Ovary (tissue), 9 donors: ENCODE measurements around the gene SLC7A7. TPM values are rescaled to one million over a fixed set of nuclear protein-coding genes. Genes with fewer than 3 reads are reported as not detected.
"Not testable (repeated sequence)": the region's sequence is repeated elsewhere in the genome, so short reads cannot be mapped to it uniquely, and the experiment has no call there.

Experiments used
- DNase-seq, 5 donors: peaks; one replicate each; pipeline ENCODE4 v3.0.0-alpha.2; 2019 to 2020
- H3K27ac ChIP-seq, 2 donors: fragments of 200-600 bp; one replicate each; pipeline versions ENCODE4 v1.5.1 to v1.8.0; 2019 to 2022
- H3K27me3 ChIP-seq: fragments of 200-600 bp; one replicate; pipeline ENCODE4 v1.8.0; 2022
- H3K36me3 ChIP-seq: fragments of 200-600 bp; sonication (generic); one replicate; pipeline ENCODE4 v1.5.1; 2019
- H3K4me1 ChIP-seq: one replicate; pipeline ENCODE4 v1.8.1; 2013; ENCODE audit warnings: mild to moderate bottlenecking, moderate library complexity; ENCODE audit not compliant: insufficient read depth
- H3K4me3 ChIP-seq: fragments of 200-600 bp; sonication (generic); one replicate; pipeline ENCODE4 v1.5.1; 2017
- H3K9me3 ChIP-seq, 2 donors: fragments of 200-600 bp in 1 of 2; sonication (generic) in 1 of 2; one replicate each; pipeline versions ENCODE4 v1.5.1 to v1.8.1; 2013 to 2019; ENCODE audit warnings: mild to moderate bottlenecking in 1 of 2, moderate library complexity in 1 of 2
- CTCF ChIP-seq, 3 donors: fragments of 450-650 bp in 2 of 3; fragments of 200-600 bp in 1 of 3; IDR thresholded peaks; one replicate each; pipeline versions ENCODE4 v1.5.1 to v1.8.0; 2016 to 2022; ENCODE audit warnings: antibody characterized with exemption in 3 of 3, mild to moderate bottlenecking in 1 of 3
- EP300 ChIP-seq: sonication (generic); formaldehyde crosslinking; IDR thresholded peaks from one replicate; pipeline ENCODE4 v1.6.1; 2017; ENCODE audit warnings: antibody characterized with exemption
- POLR2A ChIP-seq: fragments of 450-650 bp; IDR thresholded peaks from one replicate; pipeline ENCODE4 v1.6.1; 2017; ENCODE audit warnings: antibody characterized with exemption, mild to moderate bottlenecking, moderate library complexity
- WGBS, 3 donors: extraction: QIAGEN DNeasy Blood & Tissue Kit in 1 of 3; methylation state at CpG; one replicate each; pipeline versions ENCODE4 v1.1.5 to v1.1.7; 2013 to 2017; 5-methylcytosine and 5-hydroxymethylcytosine counted together
- intact Hi-C, 4 donors: fragments of 100-400 bp; cut with DNase I; formaldehyde crosslinking; loops; one replicate each; pipeline versions ENCODE4 v1.11.0 to v1.15.1; 2022 to 2023
- polyA plus RNA-seq, 2 donors: library from polyadenylated mRNA; stranded (reverse); fragments of 200-250 nt in 1 of 2; fragments of 350-450 nt in 1 of 2; fragmentation: Illumina TruSeq in 1 of 2; extraction: RNeasy Lipid Tissue Mini Kit (QIAGEN cat#74804) in 1 of 2; gene quantifications; one replicate each; pipeline ENCODE4 v1.2.3, GENCODE V29; 2013 to 2014
- total RNA-seq, 7 donors: library from RNA; depleted of rRNA in 2 of 7; stranded (reverse); fragments of >200 nt in 2 of 7; fragmentation: NEBNext Ultra II Directional in 3 of 7; extraction: Animal tissue kit (Norgen Biotek cat#: 25700) in 3 of 7; gene quantifications; one replicate each; pipeline versions ENCODE4 v1.1.0 to v1.2.4, GENCODE V29; 2016 to 2023
- donor health status: DM: no; HTN: no; CAD: no; lungs with moderate emphysema.
- donor health status: DM: no; HTN: no; CAD: no.
- donor health status: Bipolar disorder and iron deficiency.
- donor health status: DM: yes; HTN: yes; CAD: no.
- donor health status: DM: no; HTN: no; CAD: no.
- donor health status: DM: yes; HTN: yes; CAD: no.

The SLC7A7 gene
- total and polyA plus RNA-seq, 9 donors = 0.91 to 25.0 (median 5.1) TPM

- no peak for TF ChIP-seq EP300
- no peak for TF ChIP-seq CTCF (IDR thresholded peaks at IDR 0.05)
- no peak for TF ChIP-seq POLR2A
- H3K36me3 ChIP-seq = no peaks in the 10 kb centered on the region
- H3K9me3 ChIP-seq = no peaks in the 10 kb centered on the region
- no peak overlapping the region for H3K4me3 ChIP-seq
- intact Hi-C loops = no loop called here
- no peak for DNase-seq
- 79 to 83% (median 81%) methylated on average over 1 of the region's 1 CpG for WGBS, 3 donors
- no peak overlapping the region for H3K27ac ChIP-seq
- no peaks in the 10 kb centered on the region for H3K4me1 ChIP-seq
- no peaks in the 10 kb centered on the region for H3K27me3 ChIP-seq
Measured at GRCh38 chr14:22739423-22739822, 75.8 kb downstream of the SLC7A7 start.

DNA sequence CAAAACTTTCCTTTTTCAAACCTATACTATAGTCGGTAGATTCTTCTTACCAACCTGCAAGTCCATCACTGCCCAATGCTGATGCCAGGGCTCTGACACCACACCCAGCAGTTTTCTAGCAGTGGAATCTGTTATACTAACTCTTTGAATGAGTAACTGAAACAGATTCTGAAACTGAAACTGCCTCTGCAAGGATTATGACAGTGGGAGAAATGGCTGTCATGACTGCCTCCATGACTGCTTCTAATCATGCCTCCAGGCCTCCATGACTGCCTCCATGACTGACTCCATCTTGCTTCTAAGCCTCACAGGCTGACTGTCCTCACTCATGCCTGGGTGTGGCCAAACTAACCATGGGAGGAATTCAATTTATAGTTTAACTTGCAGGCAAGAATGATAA is 78.2 kb downstream of the SLC7A7 start:
- intact Hi-C loops = no loop called here
- H3K4me3 ChIP-seq = no peak overlapping the region
- H3K9me3 ChIP-seq = no peaks in the 10 kb centered on the region
- H3K36me3 ChIP-seq = no peaks in the 10 kb centered on the region
- H3K27ac ChIP-seq = no peak overlapping the region
- no peaks in the 10 kb centered on the region for H3K27me3 ChIP-seq
- TF ChIP-seq CTCF (IDR thresholded peaks at IDR 0.05) (no peak), EP300 (no peak), POLR2A (no peak)
- no peak for DNase-seq
- no peaks in the 10 kb centered on the region for H3K4me1 ChIP-seq
- 83 to 98% (median 93%) methylated on average over 1 of the region's 1 CpG for WGBS, 3 donors

- H3K27ac ChIP-seq, H3K4me3 ChIP-seq, H3K36me3 ChIP-seq, H3K27me3 ChIP-seq, DNase-seq, H3K4me1 ChIP-seq, H3K9me3 ChIP-seq, intact Hi-C loops: not testable (repeated sequence)
- WGBS, 3 donors = 88 to 93% (median 92%) methylated on average over 11 to 14 of the region's 14 CpGs
Measured at GRCh38 chr14:22736384-22736783, 78.9 kb downstream of the SLC7A7 start.

DNA sequence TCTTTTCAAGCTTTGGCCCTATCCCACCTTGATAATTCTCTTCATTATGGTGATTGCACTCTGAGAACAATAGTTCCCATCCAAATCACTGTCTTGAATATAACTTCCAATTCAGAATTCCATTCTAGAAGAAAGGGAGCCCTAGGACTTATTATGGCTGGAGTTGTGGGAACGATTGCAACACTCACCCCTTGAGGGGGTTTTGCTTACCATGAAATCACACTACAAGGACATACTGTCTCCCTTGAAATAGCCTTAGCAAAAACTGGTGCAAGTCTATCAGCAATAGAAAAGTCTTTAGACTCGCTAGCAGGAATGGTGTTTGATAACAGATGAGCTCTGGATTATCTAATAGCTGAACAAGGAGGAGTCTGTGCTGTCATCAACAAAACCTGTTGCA is 80.1 kb downstream of the SLC7A7 start:
- Histone ChIP-seq H3K27me3 (no peaks in the 10 kb centered on the region), H3K9me3 (no peaks in the 10 kb centered on the region), H3K27ac (no peak overlapping the region), H3K4me1 (no peaks in the 10 kb centered on the region), H3K4me3 (no peak overlapping the region), H3K36me3 (no peaks in the 10 kb centered on the region)
- intact Hi-C loops = no loop called here
- WGBS, 3 donors = 48 to 74% (median 68%) methylated on average over 2 of the region's 2 CpGs
- no peak for DNase-seq
- TF ChIP-seq EP300 (no peak), CTCF (IDR thresholded peaks at IDR 0.05) (no peak), POLR2A (no peak)

- 27 to 45% (median 29%) methylated on average over 2 of the region's 2 CpGs for WGBS, 3 donors
- Histone ChIP-seq H3K4me1 (no peaks in the 10 kb centered on the region), H3K4me3 (no peak overlapping the region), H3K9me3 (no peaks in the 10 kb centered on the region), H3K27me3 (no peaks in the 10 kb centered on the region), H3K36me3 (no peaks in the 10 kb centered on the region), H3K27ac (no peak overlapping the region)
- DNase-seq = no peak
- intact Hi-C loops = no loop called here
- no peak for TF ChIP-seq POLR2A
- no peak for TF ChIP-seq CTCF (IDR thresholded peaks at IDR 0.05)
- TF ChIP-seq EP300 = no peak
Measured at GRCh38 chr14:22733829-22734228, 81.4 kb downstream of the SLC7A7 start.

DNA sequence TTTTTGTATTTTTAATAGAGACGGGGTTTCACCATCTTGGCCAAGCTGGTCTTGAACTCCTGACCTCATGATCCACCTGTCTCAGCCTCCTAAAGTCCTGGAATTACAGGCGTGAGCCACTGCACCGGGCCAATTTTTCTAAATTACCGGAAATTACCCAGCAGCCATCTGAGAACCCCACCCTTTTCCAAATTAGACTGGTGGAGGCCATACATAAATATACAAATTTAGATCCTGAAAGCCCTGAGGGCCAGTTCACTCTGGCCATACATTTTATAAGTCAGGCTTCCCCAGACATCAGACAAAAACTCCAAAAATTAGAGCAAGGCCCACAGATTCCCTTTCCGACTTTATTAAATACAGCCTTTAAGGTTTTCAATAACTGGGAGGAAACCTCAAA is 83.2 kb downstream of the SLC7A7 start:
- H3K4me3 ChIP-seq, H3K4me1 ChIP-seq, H3K36me3 ChIP-seq, H3K9me3 ChIP-seq, DNase-seq, H3K27ac ChIP-seq, H3K27me3 ChIP-seq, intact Hi-C loops: not testable (repeated sequence)
- 77 to 93% (median 91%) methylated on average over 5 of the region's 5 CpGs for WGBS, 3 donors
